ENCODE data around the gene LTBP4.

The LTBP4 gene

DNA sequence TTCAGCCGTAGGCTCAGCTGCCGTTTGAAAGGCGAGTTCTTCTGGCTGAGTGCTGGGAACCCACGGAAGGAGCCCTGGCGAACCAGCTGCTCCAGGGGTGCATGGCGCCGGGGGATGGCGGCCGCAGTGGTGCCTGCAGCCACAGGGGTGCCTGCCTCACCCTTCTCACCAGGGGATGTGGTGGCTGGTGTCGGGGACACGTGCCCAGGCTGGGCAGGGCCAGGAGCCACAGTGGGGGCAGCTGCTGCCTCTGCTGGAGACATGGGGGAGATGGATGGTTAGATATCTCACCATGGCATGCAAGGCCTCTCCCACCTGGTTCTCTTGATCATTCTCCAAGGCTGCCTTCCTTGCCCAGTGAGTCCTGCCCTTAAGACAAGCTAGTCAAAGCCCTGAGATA is 72.2 kb downstream of the LTBP4 start:
- Histone ChIP-seq H3K4me3 (ENCODE audit: insufficient read depth, low read depth, low read length, poor library complexity, severe bottlenecking) (no peak overlapping the region), H3K9me3 (ENCODE audit: control insufficient read depth, low read length) (peaks cover 3% of the 10 kb centered on the region), H3K4me1 (ENCODE audit: control insufficient read depth, insufficient read depth, low read length, poor library complexity, severe bottlenecking) (no peaks in the 10 kb centered on the region), H3K36me3 (ENCODE audit: control insufficient read depth, insufficient read depth, low read length) (peaks cover 29% of the 10 kb centered on the region), H3K27me3 (replicated peaks; ENCODE audit: control insufficient read depth, insufficient read depth, low read length, poor library complexity, severe bottlenecking) (no peaks in the 10 kb centered on the region), H3K27ac (ENCODE audit: insufficient read depth, low read length, poor library complexity, severe bottlenecking) (no peak overlapping the region)
- DNase-seq: no peak

- no peaks in the 10 kb centered on the region for H3K9me3 ChIP-seq (ENCODE audit: control insufficient read depth, low read length)
- no peak overlapping the region for H3K27ac ChIP-seq (ENCODE audit: insufficient read depth, low read length, poor library complexity, severe bottlenecking)
- no peak overlapping the region for H3K4me3 ChIP-seq (ENCODE audit: insufficient read depth, low read depth, low read length, poor library complexity, severe bottlenecking)
- no peak for DNase-seq
- no peaks in the 10 kb centered on the region for H3K27me3 ChIP-seq (replicated peaks; ENCODE audit: control insufficient read depth, insufficient read depth, low read length, poor library complexity, severe bottlenecking)
- H3K4me1 ChIP-seq (ENCODE audit: control insufficient read depth, insufficient read depth, low read length, poor library complexity, severe bottlenecking): no peaks in the 10 kb centered on the region
- peaks cover 21% of the 10 kb centered on the region for H3K36me3 ChIP-seq (ENCODE audit: control insufficient read depth, insufficient read depth, low read length)
Measured at GRCh38 chr19:40674291-40674690, 73.1 kb downstream of the LTBP4 start.

DNA sequence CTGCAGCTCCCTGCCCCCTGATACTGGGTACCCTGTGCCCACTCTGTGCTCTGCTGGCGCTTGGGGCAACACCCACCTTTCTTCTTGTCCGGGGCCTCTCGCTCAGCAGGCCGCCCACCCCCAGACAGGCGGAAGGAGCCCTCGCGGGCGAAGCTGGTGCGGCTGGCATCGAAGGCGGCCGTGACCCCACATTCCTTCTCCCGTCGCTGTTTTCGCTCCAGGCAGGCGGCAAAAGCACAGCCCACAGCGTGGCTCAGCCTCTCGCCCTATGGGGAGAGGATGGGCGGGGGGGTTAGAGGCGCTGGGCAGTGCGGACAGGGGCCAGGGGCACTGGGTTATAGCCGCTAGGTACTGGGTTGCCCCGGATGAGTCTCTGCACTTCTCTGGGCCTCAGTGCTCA is 76.0 kb downstream of the LTBP4 start:
- H3K36me3 ChIP-seq (ENCODE audit: control insufficient read depth, insufficient read depth, low read length): peaks cover 23% of the 10 kb centered on the region
- no peaks in the 10 kb centered on the region for H3K27me3 ChIP-seq (replicated peaks; ENCODE audit: control insufficient read depth, insufficient read depth, low read length, poor library complexity, severe bottlenecking)
- no peaks in the 10 kb centered on the region for H3K9me3 ChIP-seq (ENCODE audit: control insufficient read depth, low read length)
- no peaks in the 10 kb centered on the region for H3K4me1 ChIP-seq (ENCODE audit: control insufficient read depth, insufficient read depth, low read length, poor library complexity, severe bottlenecking)
- DNase-seq: no peak
- no peak overlapping the region for H3K4me3 ChIP-seq (ENCODE audit: insufficient read depth, low read depth, low read length, poor library complexity, severe bottlenecking)
- no peak overlapping the region for H3K27ac ChIP-seq (ENCODE audit: insufficient read depth, low read length, poor library complexity, severe bottlenecking)
